K562 treated with DMSO at 1 percent for 4 hours (cell line): Measurements from ENCODE around the gene ATP10A. TPM values are rescaled to one million over a fixed set of nuclear protein-coding genes. Genes with fewer than 3 reads are reported as not detected.

Experiments
- total RNA-seq: library from RNA; unstranded; fragments of 300-600 nt; gene quantifications from 2 replicates; pipeline ENCODE4 v1.2.3, GENCODE V29; 2022; ENCODE audit not compliant: insufficient read depth

Gene ATP10A
- total RNA-seq: not detected in 2 replicates

GRCh38 chr15:25863111-25863967 lies at the start of gene ATP10A:
TSS of gene ATP10A (minus strand) at chr15:25863327. CDS start at chr15:25863096, 231 bp downstream.

